Neural crest cell (in vitro differentiated cells): ENCODE results near the gene CNGA4. TPM values are rescaled to one million over a fixed set of nuclear protein-coding genes. Genes with fewer than 3 reads are reported as not detected.

Experiments
- DNase-seq: peaks from one replicate; pipeline ENCODE4 v3.0.0; 2021; ENCODE audit warnings: low read depth, mixed read lengths, low spot score
- H3K27ac Mint-ChIP-seq: one replicate; pipeline ENCODE4 v1.8.0; 2021; ENCODE audit warnings: mild to moderate bottlenecking, mixed read lengths; ENCODE audit not compliant: unreplicated experiment
- H3K27me3 Mint-ChIP-seq: 2 replicates; pipeline ENCODE4 v1.8.0; 2021; ENCODE audit warnings: low read depth, mild to moderate bottlenecking, mixed read lengths
- H3K36me3 Mint-ChIP-seq: 2 replicates; pipeline ENCODE4 v1.8.0; 2021; ENCODE audit warnings: low read depth, mild to moderate bottlenecking, mixed read lengths
- H3K4me1 Mint-ChIP-seq: 2 replicates; pipeline ENCODE4 v1.8.0; 2021; ENCODE audit warnings: mixed read lengths
- H3K4me3 Mint-ChIP-seq: one replicate; pipeline ENCODE4 v1.8.0; 2021; ENCODE audit warnings: mild to moderate bottlenecking, mixed read lengths
- H3K9me3 Mint-ChIP-seq: 2 replicates; pipeline ENCODE4 v1.8.0; 2021; ENCODE audit warnings: mixed read lengths
- CTCF ChIP-seq: fragments of 200-600 bp; sonication (generic); conservative IDR thresholded peaks from 2 replicates; pipeline ENCODE4 v1.5.0; 2021; ENCODE audit warnings: antibody characterized with exemption, mild to moderate bottlenecking
- total RNA-seq: library from RNA; stranded (reverse); gene quantifications from 2 replicates; pipeline ENCODE4 v1.2.1, GENCODE V29; 2021

The CNGA4 gene
- total RNA-seq, 1 donor from 2014 or later = 0.16 TPM

GRCh38 chr11:6251990-6252473, 13.1 kb downstream of the CNGA4 start:
- H3K4me1 Mint-ChIP-seq = no peaks in the 10 kb centered on the region
- no peak overlapping the region for H3K27ac Mint-ChIP-seq
- no peak for DNase-seq
- peaks cover 8% of the 10 kb centered on the region for H3K27me3 Mint-ChIP-seq
- peaks cover 2% of the 10 kb centered on the region for H3K9me3 Mint-ChIP-seq
- H3K36me3 Mint-ChIP-seq = no peaks in the 10 kb centered on the region
- no peak for TF ChIP-seq CTCF
- H3K4me3 Mint-ChIP-seq = no peak overlapping the region

GRCh38 chr11:6253197-6253596, 14.3 kb downstream of the CNGA4 start:
- TF ChIP-seq CTCF = no peak
- Mint-ChIP-seq H3K27me3 (peaks cover 3% of the 10 kb centered on the region), H3K9me3 (peaks cover 2% of the 10 kb centered on the region), H3K27ac (no peak overlapping the region), H3K4me3 (no peak overlapping the region), H3K4me1 (no peaks in the 10 kb centered on the region), H3K36me3 (no peaks in the 10 kb centered on the region)
- no peak for DNase-seq

GRCh38 chr11:6258141-6258540, 19.3 kb downstream of the CNGA4 start:
- Mint-ChIP-seq H3K9me3 (no peaks in the 10 kb centered on the region), H3K4me1 (peaks cover 4% of the 10 kb centered on the region), H3K4me3 (peak overlapping the region; percentile 82), H3K36me3 (no peaks in the 10 kb centered on the region), H3K27ac (no peak overlapping the region), H3K27me3 (no peaks in the 10 kb centered on the region)
- TF ChIP-seq CTCF = no peak
- DNase-seq = no peak

GRCh38 chr11:6258571-6259081, 19.7 kb downstream of the CNGA4 start:
- no peaks in the 10 kb centered on the region for H3K36me3 Mint-ChIP-seq
- peaks cover 4% of the 10 kb centered on the region for H3K4me1 Mint-ChIP-seq
- no peak for DNase-seq
- H3K9me3 Mint-ChIP-seq = no peaks in the 10 kb centered on the region
- H3K27me3 Mint-ChIP-seq = no peaks in the 10 kb centered on the region
- H3K4me3 Mint-ChIP-seq = peak overlapping the region; percentile 82
- no peak for TF ChIP-seq CTCF
- no peak overlapping the region for H3K27ac Mint-ChIP-seq

- H3K4me3 Mint-ChIP-seq = no peak overlapping the region
- H3K9me3 Mint-ChIP-seq = no peaks in the 10 kb centered on the region
- no peak for DNase-seq
- no peak for TF ChIP-seq CTCF
- H3K27ac Mint-ChIP-seq = no peak overlapping the region
- H3K27me3 Mint-ChIP-seq = no peaks in the 10 kb centered on the region
- H3K36me3 Mint-ChIP-seq = no peaks in the 10 kb centered on the region
- peaks cover 4% of the 10 kb centered on the region for H3K4me1 Mint-ChIP-seq
These were observed 21.4 kb downstream of the CNGA4 start for GRCh38 chr11:6260207-6260726.
